ENCODE measurements around the gene LRRC14B.

LRRC14B gene

DNA sequence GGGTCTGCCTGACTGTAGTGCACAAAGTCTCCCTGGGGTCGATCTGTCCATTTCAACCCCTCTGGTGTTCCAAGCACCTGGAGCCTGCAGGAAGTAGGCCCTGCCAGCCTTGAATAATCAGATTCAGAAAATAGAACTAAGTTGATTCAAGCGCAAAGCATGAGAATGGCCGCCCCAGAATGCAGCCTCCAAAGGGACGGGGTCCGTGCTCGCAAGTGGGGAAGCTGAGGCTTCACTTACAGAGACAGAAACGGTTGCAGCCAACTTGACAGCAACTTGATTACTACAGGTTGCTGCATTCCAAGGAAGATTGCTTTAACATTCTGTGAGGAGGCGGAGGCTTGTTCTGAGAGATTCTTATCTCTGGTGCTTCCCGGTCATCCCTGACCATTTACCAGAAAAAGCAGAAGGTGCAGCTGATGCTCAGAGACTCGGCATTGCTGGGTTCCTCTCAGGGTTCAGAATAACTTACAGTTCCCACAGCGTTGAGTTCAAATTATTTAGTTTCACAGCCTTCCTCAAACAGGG, 14.9 kb upstream of the LRRC14B start:
- no peak for DNase-seq

DNA sequence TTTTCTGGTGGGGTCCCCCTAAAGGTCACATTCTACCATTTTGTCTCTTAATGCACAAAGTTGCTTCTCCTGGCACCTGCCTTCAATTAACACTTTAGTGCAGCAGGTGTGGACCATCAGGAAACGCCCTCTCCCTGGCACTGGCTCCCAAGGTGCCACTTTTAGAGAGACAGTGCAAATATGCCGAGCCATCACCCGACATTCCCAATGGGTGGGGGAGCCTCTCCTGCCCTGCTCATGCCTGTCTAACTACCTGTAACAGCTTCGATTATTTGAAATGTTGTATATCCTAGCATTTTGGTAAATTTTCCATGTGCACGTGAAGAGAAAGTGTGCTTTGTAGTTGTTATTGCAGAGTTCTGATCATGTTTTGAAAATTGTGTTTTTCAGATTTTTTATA, 13.2 kb upstream of the LRRC14B start:
- DNase-seq: no peak

DNA sequence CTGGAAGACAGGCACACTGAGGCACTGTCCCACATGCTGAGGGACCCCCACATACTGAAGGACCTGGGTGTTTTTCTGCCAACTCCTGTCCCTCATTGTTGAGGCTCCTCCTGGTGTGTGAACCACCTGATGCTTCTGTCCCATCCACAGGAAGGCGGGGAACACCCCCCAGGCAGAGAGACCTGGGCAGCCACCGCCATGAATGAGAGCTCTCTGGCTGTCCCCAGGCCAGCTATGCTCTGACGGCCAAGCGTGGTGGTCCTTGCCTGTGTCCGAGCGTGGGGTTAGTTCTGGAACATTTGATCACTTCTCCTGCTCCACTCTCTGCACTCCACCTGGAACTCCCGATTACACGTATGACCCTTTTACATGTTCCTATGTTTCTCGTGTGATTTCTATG, 11.9 kb upstream of the LRRC14B start:
- DNase-seq: no peak

DNA sequence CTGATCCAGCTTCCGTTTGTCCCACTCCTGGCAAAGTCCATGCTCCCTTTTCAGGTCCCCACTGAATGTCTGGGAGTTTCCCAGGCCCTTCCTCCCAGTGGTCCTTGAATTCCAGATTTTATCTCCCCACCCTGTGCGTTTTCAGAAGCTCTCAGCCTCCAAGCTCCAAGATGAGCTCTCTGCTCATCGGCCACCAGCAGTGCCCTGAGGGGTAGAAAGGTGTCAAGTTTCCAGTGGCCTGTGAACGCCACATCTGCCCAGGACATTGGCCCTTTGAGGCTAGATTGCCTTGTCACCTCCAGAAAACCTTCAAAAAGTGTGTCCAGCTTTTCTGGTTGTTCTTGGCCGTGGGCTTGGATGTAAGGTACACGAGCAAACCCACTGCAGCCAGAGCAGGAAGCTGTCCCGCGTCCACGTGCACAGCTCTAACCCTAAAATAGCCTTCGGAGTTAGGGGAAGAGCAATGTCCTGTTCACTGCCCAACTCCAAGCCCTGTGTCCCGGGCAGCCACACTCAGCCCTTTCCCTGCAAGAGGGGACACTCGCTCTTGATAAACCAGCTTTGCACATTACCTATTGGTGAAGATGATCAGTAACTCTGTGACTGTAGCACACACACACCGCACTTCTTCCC, 10.9 kb upstream of the LRRC14B start:
- DNase-seq: no peak

DNA sequence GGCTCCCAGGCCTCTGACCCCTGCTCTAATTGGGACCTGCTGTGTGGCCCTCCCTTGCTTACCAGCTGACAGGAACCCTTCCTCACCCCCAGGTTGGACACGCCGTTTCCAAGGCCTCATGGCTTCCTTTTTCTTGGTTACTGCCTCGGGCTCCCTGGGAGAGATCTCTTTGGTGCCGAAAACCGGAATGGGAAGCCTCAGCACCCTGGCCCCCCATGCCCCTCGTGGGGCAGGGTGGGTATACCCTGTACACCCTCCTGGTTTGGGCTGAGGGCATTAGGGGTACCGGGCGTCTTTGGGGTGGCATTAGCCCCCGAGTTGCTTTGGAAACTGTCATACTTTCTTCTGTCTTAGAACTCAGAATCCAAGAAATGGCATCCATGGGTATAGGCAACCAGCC, 10.1 kb upstream of the LRRC14B start:
- no peak for DNase-seq

DNA sequence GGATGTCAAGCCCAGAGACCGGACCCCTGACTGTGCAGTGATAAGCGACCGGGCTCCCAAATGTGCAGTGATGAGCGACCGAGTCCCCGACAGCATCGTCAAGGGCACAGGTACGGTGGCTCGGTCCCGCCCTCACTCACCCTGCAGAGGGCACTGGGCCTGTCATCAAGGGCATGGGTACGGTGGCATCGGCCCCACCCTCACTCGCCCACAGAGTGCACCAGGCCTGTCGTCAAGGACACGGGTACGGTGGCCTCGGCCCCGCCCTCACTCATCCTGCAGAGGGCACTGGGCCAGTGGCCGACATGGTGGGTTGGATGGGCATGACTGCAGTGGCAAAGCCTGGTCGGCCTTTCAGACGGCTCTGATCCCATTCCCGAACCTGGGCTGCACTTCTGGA, 9.7 kb upstream of the LRRC14B start:
- DNase-seq: no peak

DNA sequence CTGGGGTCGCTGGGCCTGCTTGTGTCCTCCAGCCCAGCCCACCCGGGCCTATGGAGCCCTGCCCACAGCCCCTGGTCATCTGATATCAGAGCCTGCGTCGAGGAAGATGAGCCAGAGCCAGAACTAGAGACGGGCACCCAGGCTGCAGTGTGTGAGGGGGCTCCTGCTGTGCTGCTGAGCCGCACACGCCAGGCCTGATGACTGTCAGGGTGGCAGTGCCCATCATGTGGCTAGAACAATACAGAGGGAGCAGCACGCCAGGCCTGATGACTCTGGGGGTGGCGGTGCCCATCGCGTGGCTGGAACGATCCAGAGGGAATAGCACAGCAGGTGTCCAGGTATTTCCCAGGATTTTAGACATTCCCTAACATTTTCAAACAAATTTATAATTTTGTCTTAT, 9.2 kb upstream of the LRRC14B start:
- DNase-seq: no peak

DNA sequence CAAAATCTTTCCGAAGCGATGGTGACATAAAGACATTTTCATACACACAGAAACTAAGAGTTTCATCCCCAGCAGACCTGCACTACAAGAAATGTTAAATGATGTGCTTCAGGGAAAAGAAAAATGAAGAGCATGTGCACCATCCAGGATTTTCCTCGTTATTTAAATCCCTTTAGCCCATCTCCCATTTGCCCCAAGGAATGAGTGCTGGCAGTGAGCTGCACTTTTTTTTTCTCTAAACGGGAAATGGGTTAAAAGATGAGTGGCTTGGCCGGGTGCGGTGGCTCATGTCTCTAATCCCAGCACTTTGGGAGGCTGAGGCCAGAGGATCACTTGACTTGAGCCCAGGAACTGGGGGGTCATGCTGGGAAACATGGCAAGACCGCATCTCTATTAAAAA, 6.8 kb upstream of the LRRC14B start:
- no peak for DNase-seq

DNA sequence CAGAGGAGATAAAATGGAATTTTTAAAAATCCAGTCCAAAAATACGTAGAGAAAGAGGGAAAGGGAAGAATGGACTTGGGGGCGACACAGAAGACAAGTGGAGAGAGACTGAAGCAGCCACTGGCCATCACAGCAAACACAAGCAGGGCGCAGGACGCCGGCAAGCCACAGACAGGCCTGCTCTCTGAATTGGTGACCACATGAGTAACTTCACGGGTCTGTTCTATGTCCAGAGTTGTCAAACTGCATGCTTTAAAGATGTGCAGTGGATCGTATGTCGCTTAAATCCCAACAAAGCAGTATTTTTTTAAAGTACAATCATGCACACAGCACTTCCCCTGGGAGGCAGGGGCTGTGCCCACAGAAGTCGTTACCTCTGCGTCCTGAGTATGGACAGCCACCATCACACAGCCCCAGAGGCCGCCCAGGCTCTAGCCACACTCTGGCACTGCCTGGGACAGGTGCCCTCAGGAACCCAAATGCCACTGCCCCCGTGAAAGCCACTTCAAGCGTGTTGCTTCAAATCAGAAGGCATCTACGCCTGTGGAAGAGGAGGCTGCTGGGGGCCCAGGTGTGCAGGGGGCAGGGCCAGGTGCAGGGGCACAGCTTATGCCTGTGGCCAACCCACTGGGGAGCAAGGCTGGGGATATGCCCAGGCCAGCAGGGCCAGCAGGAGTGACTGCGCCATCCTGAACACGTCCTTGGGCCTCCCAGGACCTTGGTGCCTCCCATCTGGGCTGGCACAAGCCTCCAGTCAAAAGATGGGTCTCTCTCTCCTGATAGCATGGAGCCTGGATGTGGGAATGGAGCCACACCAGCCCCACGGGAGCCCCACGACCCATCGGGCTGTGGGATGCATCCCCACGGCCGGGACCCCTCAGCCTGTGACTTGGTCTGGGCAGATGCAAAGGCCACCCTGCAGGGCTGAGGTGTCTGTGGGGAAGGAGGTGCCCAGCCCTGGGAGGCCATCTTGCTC, 5.9 kb upstream of the LRRC14B start:
- DNase-seq: no peak

DNA sequence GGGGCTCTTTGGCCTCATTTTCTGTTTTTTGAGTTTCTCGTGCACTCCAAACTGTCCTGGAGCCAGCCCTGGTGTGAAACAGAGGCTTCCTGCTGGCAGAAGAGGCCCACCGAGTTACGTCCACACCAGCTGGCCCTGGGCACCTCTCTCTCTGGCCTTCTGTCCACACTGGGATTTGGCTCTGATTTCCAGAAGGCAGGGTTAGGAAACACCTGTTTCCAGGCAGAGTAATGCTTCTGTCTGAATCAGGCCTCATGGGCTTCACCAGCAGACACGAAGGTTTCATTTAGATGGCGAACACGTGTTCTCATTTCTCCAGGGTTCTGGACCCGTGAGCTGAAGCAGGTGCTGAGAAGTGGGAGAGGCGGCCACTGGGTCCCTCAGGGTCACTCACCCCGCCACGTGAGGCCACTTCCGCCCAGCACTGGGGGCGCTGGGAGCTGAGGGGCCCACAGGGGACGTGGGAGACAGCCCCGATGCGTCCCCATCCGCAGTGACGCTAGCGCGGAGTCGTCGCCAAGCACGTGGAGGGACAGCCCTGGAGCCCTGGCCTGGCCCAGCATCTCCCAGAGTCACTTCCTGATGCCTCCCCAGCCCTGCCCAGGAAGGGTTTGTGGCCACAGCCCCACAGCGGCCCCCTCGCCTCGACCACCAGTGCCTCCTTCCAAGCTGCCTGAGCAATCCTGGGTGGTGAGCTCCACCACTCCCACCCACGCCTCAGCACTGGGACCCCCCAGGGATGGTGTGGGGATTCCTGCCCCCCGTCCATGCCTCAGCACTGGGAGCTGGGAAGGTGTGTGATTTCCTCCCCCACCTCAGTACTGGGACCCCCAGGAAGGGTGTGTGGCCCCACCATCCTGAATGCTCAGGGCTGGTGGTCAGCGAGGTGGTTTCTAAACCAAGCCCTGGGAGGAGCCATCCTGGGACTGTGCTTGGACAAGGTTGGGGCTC, 4.9 kb upstream of the LRRC14B start:
- no peak for DNase-seq

DNA sequence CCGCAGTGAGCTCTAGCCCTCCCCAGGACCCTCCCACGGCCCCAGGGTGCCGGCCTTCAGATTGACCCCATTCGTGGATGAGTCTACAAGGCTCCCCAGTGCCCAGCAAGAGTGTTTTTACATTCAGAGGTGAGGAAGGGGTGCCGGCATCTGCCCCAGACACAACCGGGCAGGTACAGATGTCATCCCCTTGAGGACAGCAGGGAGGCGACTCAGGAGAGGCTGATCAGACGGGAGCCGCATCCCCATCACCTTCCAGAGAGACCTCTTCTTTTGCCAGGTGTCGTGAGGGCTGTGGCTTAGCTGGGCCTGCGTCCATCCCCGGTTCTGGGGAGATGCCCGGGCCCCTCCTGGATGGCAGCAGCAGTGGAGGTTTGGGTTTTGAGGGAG, 4.3 kb upstream of the LRRC14B start:
- DNase-seq: no peak

DNA sequence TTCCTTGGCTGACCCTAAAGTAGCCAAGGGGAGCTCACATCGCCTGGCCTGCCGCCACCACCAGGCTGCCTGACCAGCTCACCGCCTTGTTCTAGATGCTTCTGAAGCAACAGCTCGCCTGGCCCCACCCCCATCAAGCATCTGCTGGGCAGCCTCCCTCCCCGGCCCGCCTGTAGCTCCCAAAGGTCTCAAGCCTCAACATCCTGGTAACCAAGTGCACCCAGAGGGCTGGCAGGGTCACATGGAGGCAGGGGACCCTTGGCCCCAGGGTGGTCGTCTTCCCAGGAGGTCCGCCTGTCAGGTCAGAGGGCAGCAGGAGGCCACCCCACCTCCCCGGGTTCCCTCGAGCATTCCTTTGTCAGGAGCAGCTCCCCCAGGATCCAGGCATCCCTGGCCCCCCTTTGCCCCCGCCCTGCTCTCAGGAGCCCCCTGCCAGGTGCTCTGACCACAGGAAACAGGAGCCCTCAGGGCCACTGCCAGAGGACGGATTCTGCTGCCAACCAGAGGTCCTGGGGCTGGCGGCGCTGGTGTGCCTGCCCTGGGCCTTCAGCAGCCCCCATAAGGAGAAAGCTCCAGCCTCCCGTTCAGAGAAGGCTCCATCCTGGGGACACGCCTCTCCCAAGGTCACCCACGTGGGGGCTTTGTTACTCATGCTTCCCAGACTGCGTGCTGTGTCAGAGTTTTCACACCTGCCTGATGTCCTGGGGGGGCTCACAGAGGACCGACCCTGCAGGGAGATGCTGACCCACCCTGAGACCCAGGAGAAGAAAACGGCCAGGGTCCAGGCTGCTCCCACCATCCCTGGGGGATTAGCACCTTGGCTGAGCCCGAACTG, 3.5 kb upstream of the LRRC14B start:
- DNase-seq: no peak

DNA sequence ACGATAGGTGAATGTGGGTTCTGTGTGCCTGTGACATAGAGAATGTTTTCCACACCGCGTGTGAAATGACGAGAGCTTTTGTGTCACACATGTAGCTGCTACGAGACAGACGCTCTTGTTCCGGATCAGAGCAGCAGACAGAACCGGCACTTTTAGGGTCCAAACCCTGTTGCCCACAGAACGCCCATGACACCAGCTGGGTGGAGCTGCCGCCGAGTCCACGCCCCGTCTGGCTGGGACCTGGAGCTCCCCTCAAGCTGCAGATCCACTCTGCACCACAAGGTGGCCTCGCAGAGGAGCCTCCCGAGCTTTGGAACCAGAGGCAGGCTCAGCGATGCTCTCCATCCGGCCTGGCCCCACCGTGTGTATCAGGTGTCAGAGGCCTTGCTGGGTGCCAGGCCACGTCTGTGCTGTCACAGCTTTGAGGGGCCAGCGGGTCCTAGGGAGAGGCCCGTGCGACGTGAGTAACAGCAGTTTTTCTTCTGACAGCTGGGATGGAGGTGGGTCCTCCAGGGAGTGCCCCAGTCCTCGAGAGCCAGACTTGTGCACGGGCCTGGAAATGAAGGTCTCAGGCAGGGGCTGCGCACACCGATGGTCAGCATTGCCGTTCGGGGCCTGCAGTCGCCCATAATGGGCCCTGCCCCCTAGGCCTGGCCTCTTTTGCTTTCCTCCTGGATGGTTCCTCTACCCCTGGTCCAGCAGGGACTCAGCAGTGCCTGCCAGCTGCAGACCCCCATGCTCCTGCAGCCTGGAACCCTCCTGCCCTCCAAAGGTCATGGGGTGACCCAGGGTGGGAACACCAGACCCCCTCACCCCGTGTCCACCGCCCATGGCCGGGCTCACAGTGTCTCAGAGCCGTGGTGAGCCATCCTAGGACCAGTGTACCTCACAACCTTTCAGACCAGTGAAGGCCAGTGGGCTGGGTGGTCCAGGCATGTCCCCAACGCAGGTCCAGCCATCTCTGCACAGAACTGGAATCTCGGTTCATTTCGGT, 2.5 kb upstream of the LRRC14B start:
- peak; percentile 88 for DNase-seq

DNA sequence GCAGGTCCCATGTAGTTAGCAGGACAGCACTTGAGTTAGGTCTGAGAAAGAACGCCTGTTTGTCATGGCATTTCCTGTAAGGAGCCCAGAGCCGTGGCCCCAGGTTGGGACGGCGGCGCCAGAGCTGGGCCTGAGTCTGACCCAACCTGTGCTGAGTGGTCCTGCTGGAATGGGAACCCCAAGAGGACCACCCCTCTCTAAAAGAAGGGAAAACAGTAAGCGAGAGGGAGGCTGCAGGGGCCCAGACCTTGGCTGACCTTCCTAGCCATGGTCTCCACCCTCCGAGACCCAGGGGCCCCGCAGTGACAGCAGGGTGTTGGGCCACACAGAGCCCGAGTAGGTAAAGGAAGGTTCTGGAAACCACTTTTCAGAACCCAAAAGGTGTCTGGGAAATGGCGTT, 1.8 kb upstream of the LRRC14B start:
- DNase-seq: no peak

DNA sequence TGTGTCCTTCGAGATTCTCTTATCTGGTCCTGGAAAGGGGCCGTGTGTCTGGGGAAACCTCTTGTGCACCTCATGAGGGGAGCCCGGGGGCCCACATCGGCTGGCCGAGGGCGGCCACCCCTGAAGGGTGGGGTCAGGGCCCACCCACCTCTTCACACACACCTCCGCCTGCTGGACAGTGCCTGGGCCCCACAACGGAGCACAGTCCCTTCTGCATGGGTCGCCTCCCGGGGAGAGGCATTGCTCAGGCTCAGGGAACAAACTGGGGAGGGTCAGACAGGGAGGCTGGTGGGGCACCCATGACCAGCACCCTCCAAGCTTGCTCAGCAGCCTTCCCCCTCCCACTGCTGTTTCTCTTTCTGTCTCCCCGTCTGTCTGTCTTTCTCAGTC, 1.3 kb upstream of the LRRC14B start:
- no peak for DNase-seq

DNA sequence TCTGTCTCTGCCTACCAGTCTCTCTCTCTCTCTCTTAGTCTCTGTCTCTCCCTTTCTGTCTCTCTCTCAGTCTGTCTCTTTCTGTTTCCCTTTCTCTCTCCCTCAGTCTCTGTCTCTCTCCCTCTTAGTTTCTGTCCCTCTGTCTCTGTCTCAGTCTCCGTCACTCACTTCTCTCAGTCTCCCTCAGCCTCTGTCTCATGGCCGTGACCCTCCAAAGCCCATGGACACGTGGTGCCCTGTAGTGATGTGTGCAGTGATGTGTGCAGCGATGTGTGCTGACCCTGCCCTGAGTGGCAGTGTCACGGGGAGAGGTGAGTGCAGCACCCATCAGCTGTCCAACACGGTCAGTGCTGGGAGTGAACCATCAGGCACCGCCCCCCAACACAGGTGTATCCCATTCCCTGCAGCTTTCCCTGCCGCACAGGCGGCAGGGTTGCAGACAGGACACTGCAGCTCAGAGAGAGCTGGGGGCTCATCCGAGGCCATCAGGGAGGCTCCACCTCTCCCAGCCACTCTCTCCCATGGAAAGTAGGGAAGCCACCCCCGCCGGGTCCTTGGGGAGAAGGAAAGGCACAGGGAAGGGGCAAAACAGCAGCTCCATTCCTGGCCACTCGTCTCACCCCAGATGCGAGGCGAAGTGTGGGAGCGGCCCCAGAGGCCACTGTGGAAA, 794 bp upstream of the LRRC14B start:
- no peak for DNase-seq

DNA sequence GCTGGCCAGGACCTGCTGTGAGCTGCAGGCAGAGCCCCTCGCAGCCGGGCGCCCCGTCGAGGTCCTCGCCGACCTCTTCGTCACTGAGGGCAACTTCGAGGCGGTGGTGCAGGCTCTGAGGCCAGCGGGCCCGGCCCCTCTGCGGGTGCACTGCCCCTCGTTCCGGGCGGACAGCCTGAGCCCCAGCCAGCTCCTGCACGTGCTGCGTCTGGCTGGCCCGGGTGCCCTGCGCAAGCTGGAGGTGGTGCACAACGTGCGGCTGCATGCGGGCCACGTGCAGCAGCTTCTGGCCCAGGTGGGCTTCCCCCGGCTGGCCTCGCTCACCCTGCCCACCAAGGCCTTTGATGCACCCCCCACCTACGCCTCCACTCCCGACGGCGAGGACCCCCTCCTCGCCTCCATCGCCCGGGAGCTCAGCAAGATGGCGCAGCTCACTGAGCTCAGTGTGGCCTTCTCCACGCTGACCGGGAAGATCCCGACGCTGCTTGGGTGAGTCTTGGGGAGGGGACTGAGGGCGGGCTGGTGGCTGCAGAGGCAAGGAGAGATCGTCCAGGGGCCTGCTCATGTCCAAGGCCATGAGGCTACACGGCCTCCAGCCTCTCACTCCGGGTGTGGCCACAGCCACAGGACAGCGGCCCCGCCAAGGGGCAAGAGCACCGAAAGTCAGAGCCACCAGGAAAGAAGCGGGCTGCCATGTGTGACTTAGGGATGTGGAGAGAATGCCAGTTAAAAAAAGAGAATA, 825 bp downstream of the LRRC14B start:
- DNase-seq: no peak

DNA sequence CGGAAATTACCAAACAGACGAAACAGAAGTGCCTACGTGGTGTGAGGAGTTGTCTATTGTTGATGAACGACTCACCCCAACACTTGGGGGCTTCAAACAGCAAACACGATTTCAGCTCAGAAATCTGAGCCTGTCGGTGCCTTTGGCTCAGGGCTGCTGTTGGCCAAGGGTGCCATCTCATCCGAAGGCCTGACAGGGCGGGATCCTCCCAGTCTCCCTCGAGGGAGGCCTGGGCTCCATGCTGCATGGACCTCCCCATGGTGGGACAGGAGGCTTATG, 1.3 kb downstream of the LRRC14B start:
- no peak for DNase-seq

DNA sequence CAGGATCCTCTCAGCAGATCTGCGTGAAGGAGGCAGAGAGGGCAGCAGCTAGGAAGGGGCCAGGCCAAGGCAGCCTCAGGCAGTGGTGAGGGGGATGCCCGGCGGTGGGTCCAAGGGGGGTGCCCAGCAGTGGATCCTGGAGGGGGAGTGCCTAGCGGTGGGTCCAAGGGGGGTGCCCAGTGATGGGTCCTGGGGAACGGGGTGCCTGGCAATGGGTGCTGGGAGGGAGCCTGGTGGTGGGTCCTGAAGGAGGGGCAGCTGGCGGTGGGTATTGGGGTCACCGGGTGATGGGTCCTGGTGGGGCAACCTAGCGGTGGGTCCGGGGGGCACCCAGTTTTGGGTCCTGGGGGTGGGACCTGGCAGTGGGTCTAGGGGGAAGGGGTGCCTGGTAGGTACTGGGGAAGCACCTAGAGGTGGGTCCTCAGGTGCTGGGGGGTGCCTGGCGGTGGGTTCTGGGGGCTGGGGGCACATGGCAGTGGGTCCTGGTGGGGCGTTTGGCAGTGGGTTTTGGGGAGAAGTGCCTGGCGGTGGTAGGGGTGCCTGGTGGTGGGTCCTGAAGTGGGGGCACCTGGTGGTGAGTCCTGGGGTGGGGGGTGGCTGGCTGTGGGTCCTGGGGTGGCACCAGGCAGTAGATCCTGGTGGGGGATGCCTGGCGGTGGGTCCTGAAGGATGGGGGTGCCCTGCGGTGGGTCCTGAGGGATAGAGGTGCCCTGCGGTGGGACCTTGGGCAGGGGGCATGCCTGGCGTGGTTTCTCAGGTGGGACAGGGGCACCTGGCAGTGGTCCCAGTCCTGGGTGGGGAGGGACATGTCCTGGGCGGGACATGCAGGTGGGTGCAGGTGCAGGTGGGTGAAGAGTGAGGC, 1.9 kb downstream of the LRRC14B start:
- no peak for DNase-seq

All from activated T-cell treated with anti-CD3 and anti-CD28 coated beads, Interleukin-2, amount 50 U/mL, for 1 hour (primary cell).